Left lung (tissue), 10 donors: ENCODE results near the gene STAB1. TPM values are rescaled to one million over a fixed set of nuclear protein-coding genes. Genes with fewer than 3 reads are reported as not detected.

Experiments used
- ATAC-seq: fragments of 200-7000 bp; cut with Tn5 transposase; one replicate; pipeline ENCODE4 v1.9.1; 2020; ENCODE audit warnings: moderate library complexity
- DNase-seq, 4 donors: peaks; one replicate each; pipeline ENCODE4 v3.0.0-alpha.2; 2013 to 2020
- H3K27ac ChIP-seq, 2 donors: fragments of 200-600 bp; sonication (generic) in 1 of 2; one replicate each; pipeline versions ENCODE4 v1.5.0 to v1.8.0; 2020 to 2021
- H3K27me3 ChIP-seq, 2 donors: fragments of 200-600 bp; sonication (generic) in 1 of 2; one replicate each; pipeline versions ENCODE4 v1.5.0 to v1.8.0; 2020 to 2021
- H3K36me3 ChIP-seq, 2 donors: fragments of 200-600 bp; sonication (generic) in 1 of 2; one replicate each; pipeline versions ENCODE4 v1.5.0 to v1.8.0; 2020 to 2021
- H3K4me1 ChIP-seq, 2 donors: fragments of 200-600 bp; one replicate each; pipeline ENCODE4 v1.8.0; 2021
- H3K4me3 ChIP-seq, 2 donors: fragments of 200-600 bp; sonication (generic) in 1 of 2; one replicate each; pipeline versions ENCODE4 v1.5.0 to v1.8.0; 2020 to 2021; ENCODE audit warnings: mild to moderate bottlenecking in 1 of 2
- H3K9me3 ChIP-seq, 2 donors: fragments of 200-600 bp; sonication (generic) in 1 of 2; one replicate each; pipeline versions ENCODE4 v1.5.0 to v1.8.0; 2020 to 2021
- CTCF ChIP-seq, 2 donors: fragments of 200-600 bp; sonication (generic) in 1 of 2; IDR thresholded peaks; one replicate each; pipeline versions ENCODE4 v1.5.0 to v1.8.0; 2021; ENCODE audit warnings: antibody characterized with exemption in 2 of 2
- intact Hi-C, 2 donors: fragments of 100-400 bp; cut with DNase I; formaldehyde crosslinking; loops; one replicate each; pipeline versions ENCODE4 v1.11.2 to v1.14.2; 2022
- polyA plus RNA-seq, 6 donors: library from polyadenylated mRNA; unstranded; fragments of 120-200 nt; gene quantifications; one replicate each; pipeline ENCODE4 v1.2.1, GENCODE V29; 2013; ENCODE audit not compliant: insufficient read length in 6 of 6
- total RNA-seq, 2 donors: library from RNA; stranded (reverse); fragmentation: NEBNext Ultra II Directional; extraction: Animal tissue kit (Norgen Biotek cat#: 25700); gene quantifications; one replicate each; pipeline ENCODE4 v1.2.1, GENCODE V29; 2021
- donor health status: DM: no; HTN: yes; CAD: no.
- donor health status: DM: no; HTN: no; CAD: no.

Gene STAB1
- total and polyA plus RNA-seq, 8 donors, result 46.5 to 334 (median 51.4) TPM

GRCh38 chr3:52517796-52518722, 22.9 kb downstream of the STAB1 start:
- ATAC-seq (no peak), DNase-seq (peak in 1 of 4 donors; percentile 67)
- intact Hi-C loops, result no loop called here
- no peak for TF ChIP-seq CTCF (IDR thresholded peaks at IDR 0.05)
- Histone ChIP-seq H3K27ac (no peak overlapping the region), H3K4me1 (no peaks in the 10 kb centered on the region), H3K27me3 (no peaks in the 10 kb centered on the region), H3K9me3 (no peaks in the 10 kb centered on the region), H3K4me3 (peak overlapping the region in 1 of 2 donors; percentile 11), H3K36me3 (peaks cover 0 to 100% of the 10 kb centered on the region in 2 donors)

- DNase-seq (peak in 1 of 4 donors; percentile 81), ATAC-seq (peak; percentile 53)
- no peaks in the 10 kb centered on the region for H3K27me3 ChIP-seq
- no peaks in the 10 kb centered on the region for H3K4me1 ChIP-seq
- no peaks in the 10 kb centered on the region for H3K9me3 ChIP-seq
- no peak for TF ChIP-seq CTCF (IDR thresholded peaks at IDR 0.05)
- H3K4me3 ChIP-seq, result peak overlapping the region in 1 of 2 donors; percentile 11
- intact Hi-C loops, result no loop called here
- peaks cover 0 to 100% of the 10 kb centered on the region in 2 donors for H3K36me3 ChIP-seq
- H3K27ac ChIP-seq, result no peak overlapping the region
Observed at GRCh38 chr3:52518723-52519444, 23.7 kb downstream of the STAB1 start.

- ATAC-seq (no peak), DNase-seq (peak in 1 of 4 donors; percentile 75)
- TF ChIP-seq CTCF (IDR thresholded peaks at IDR 0.05), result no peak
- H3K27me3 ChIP-seq, result no peaks in the 10 kb centered on the region
- intact Hi-C loops, result no loop called here
- no peak overlapping the region for H3K4me3 ChIP-seq
- peaks cover 0 to 100% of the 10 kb centered on the region in 2 donors for H3K36me3 ChIP-seq
- peaks cover 2 to 4% of the 10 kb centered on the region in 2 donors for H3K4me1 ChIP-seq
- H3K9me3 ChIP-seq, result no peaks in the 10 kb centered on the region
- no peak overlapping the region for H3K27ac ChIP-seq
Observed at GRCh38 chr3:52519445-52520140, 24.5 kb downstream of the STAB1 start.

- Histone ChIP-seq H3K27me3 (no peaks in the 10 kb centered on the region), H3K4me3 (no peak overlapping the region), H3K36me3 (peaks cover 0 to 100% of the 10 kb centered on the region in 2 donors), H3K9me3 (no peaks in the 10 kb centered on the region), H3K27ac (no peak overlapping the region), H3K4me1 (peaks cover 7 to 10% of the 10 kb centered on the region in 2 donors)
- DNase-seq, result peak in 1 of 4 donors; percentile 71
- intact Hi-C loops, result no loop called here
- no peak for TF ChIP-seq CTCF (IDR thresholded peaks at IDR 0.05)
- no peak for ATAC-seq
Observed at GRCh38 chr3:52520141-52520667, 25.1 kb downstream of the STAB1 start.
